Fibroblast of skin of back (primary cell): Measurements from ENCODE around the gene ADO.

Experiments used
- DNase-seq: peaks from one replicate; pipeline ENCODE4 v3.0.0-alpha.2; 2013

ADO gene

GRCh38 chr10:62818426-62819011 lies 14.0 kb downstream of the ADO start:
- DNase-seq, result no peak

- no peak for DNase-seq
These were observed 14.8 kb downstream of the ADO start for GRCh38 chr10:62819141-62819920.

- no peak for DNase-seq
These were observed 16.1 kb downstream of the ADO start for GRCh38 chr10:62820586-62820985.

- no peak for DNase-seq
These were observed 21.8 kb downstream of the ADO start for GRCh38 chr10:62826273-62826672.

GRCh38 chr10:62829622-62830021 lies 25.1 kb downstream of the ADO start:
- no peak for DNase-seq

GRCh38 chr10:62830679-62831078 lies 26.2 kb downstream of the ADO start:
- DNase-seq, result no peak

GRCh38 chr10:62831346-62831745 lies 26.8 kb downstream of the ADO start:
- DNase-seq, result peak; percentile 90

- no peak for DNase-seq
These were observed 35.1 kb downstream of the ADO start for GRCh38 chr10:62839590-62839989.

GRCh38 chr10:62842983-62843382 lies 38.5 kb downstream of the ADO start:
- no peak for DNase-seq

GRCh38 chr10:62843600-62843999 lies 39.1 kb downstream of the ADO start:
- DNase-seq, result no peak

GRCh38 chr10:62844280-62845011 lies 39.9 kb downstream of the ADO start:
- no peak for DNase-seq

- no peak for DNase-seq
These were observed 42.9 kb downstream of the ADO start for GRCh38 chr10:62847433-62847832.

- DNase-seq, result no peak
These were observed 46.1 kb downstream of the ADO start for GRCh38 chr10:62850646-62851045.

GRCh38 chr10:62851442-62851841 lies 46.9 kb downstream of the ADO start:
- no peak for DNase-seq

- DNase-seq, result no peak
These were observed 48.6 kb downstream of the ADO start for GRCh38 chr10:62852961-62853702.

GRCh38 chr10:62853710-62854109 lies 49.2 kb downstream of the ADO start:
- no peak for DNase-seq

- no peak for DNase-seq
These were observed 51.5 kb downstream of the ADO start for GRCh38 chr10:62856021-62856420.
